ENCODE data around the gene CNTNAP2. TPM values are rescaled to one million over a fixed set of nuclear protein-coding genes. Genes with fewer than 3 reads are reported as not detected.

The CNTNAP2 gene
- total RNA-seq, 2 donors from 2014 or later: 171 to 228 TPM

DNA sequence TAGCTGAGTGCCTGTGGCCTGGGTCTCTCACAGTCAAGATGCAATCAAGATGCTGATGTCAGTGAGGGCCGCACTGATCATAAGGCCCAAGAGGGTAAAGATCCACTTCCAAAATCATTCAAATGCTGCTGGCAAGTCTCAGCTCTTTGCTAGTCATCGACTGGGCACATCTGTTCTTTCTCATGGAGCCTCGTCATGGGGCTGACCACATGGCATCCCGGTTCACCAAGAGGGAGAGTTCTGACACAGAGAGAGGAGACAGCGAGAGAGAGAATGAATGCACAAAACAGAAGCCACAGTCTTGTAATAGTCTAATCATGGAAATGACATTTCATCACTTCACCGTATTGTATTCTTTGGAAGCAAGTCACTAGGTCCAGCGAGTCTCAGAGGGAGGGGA lies 1406.5 kb downstream of the CNTNAP2 start:
- Mint-ChIP-seq H3K9me3 (no peaks in the 10 kb centered on the region), H3K27ac (no peak overlapping the region), H3K36me3 (ENCODE audit: low read depth) (no peaks in the 10 kb centered on the region), H3K27me3 (ENCODE audit: insufficient read depth) (no peaks in the 10 kb centered on the region), H3K4me1 (no peaks in the 10 kb centered on the region), H3K4me3 (no peak overlapping the region)
- TF ChIP-seq, protein P1, sequence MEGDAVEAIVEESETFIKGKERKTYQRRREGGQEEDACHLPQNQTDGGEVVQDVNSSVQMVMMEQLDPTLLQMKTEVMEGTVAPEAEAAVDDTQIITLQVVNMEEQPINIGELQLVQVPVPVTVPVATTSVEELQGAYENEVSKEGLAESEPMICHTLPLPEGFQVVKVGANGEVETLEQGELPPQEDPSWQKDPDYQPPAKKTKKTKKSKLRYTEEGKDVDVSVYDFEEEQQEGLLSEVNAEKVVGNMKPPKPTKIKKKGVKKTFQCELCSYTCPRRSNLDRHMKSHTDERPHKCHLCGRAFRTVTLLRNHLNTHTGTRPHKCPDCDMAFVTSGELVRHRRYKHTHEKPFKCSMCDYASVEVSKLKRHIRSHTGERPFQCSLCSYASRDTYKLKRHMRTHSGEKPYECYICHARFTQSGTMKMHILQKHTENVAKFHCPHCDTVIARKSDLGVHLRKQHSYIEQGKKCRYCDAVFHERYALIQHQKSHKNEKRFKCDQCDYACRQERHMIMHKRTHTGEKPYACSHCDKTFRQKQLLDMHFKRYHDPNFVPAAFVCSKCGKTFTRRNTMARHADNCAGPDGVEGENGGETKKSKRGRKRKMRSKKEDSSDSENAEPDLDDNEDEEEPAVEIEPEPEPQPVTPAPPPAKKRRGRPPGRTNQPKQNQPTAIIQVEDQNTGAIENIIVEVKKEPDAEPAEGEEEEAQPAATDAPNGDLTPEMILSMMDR (conservative IDR thresholded peaks at IDR 0.05): no peak
- 92 to 94% methylated on average over 7 of the region's 7 CpGs for WGBS, 2 experiments (ENCODE audit: insufficient coverage in 1 of 2, insufficient read length in 1 of 2)
- Histone ChIP-seq H3K36me3 (ENCODE audit: control insufficient read depth, insufficient read depth, low read length) (no peaks in the 10 kb centered on the region), H3K27ac (ENCODE audit: low read depth, low read length) (no peak overlapping the region), H3K9me3 (ENCODE audit: control insufficient read depth, low read length) (no peaks in the 10 kb centered on the region), H3K4me1 (ENCODE audit: control insufficient read depth, insufficient read depth, low read length) (no peaks in the 10 kb centered on the region), H3K27me3 (ENCODE audit: control insufficient read depth, insufficient read depth, low read length, poor library complexity, severe bottlenecking) (no peaks in the 10 kb centered on the region), H3K9ac (ENCODE audit: extremely low read depth, low read length, poor library complexity, severe bottlenecking) (no peak overlapping the region), H3K4me3 (ENCODE audit: low read length) (no peak overlapping the region)
- no peak for DNase-seq

DNA sequence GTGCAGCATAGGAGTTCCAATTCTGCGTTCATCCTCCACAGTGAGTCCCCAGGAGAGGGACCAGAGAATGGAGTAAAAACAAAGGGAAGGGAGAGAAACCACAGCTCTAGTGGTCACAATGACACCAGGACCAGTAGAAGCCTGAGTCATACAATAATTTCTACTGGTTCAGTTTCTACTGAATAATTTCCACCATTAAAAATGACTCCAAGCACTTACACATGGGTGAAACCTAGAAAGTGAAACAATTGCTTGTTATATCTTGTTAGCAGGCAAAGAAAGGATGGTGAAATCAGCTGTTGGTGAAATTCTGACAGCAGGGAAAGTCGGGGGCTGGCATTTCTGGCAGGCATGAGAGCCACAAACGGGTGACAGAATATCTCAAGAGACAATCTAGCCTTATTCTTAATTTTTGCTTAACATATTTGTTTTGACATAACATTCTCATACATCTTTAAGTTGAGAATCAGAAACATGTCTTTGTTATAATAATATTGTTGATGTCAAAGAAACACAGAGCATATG lies 1408.2 kb downstream of the CNTNAP2 start:
- no peak overlapping the region for H3K4me3 ChIP-seq (ENCODE audit: low read length)
- Mint-ChIP-seq H3K4me3 (no peak overlapping the region), H3K36me3 (ENCODE audit: low read depth) (no peaks in the 10 kb centered on the region), H3K9me3 (no peaks in the 10 kb centered on the region), H3K27ac (no peak overlapping the region), H3K4me1 (no peaks in the 10 kb centered on the region), H3K27me3 (ENCODE audit: insufficient read depth) (no peaks in the 10 kb centered on the region)
- no peaks in the 10 kb centered on the region for H3K27me3 ChIP-seq (ENCODE audit: control insufficient read depth, insufficient read depth, low read length, poor library complexity, severe bottlenecking)
- 78 to 90% methylated on average over 1 to 3 of the region's 3 CpGs for WGBS, 2 experiments (ENCODE audit: insufficient coverage in 1 of 2, insufficient read length in 1 of 2)
- no peak overlapping the region for H3K27ac ChIP-seq (ENCODE audit: low read depth, low read length)
- no peak for DNase-seq
- no peaks in the 10 kb centered on the region for H3K36me3 ChIP-seq (ENCODE audit: control insufficient read depth, insufficient read depth, low read length)
- TF ChIP-seq, protein P1 (conservative IDR thresholded peaks at IDR 0.05): no peak
- no peaks in the 10 kb centered on the region for H3K4me1 ChIP-seq (ENCODE audit: control insufficient read depth, insufficient read depth, low read length)
- no peak overlapping the region for H3K9ac ChIP-seq (ENCODE audit: extremely low read depth, low read length, poor library complexity, severe bottlenecking)
- H3K9me3 ChIP-seq (ENCODE audit: control insufficient read depth, low read length): no peaks in the 10 kb centered on the region

DNA sequence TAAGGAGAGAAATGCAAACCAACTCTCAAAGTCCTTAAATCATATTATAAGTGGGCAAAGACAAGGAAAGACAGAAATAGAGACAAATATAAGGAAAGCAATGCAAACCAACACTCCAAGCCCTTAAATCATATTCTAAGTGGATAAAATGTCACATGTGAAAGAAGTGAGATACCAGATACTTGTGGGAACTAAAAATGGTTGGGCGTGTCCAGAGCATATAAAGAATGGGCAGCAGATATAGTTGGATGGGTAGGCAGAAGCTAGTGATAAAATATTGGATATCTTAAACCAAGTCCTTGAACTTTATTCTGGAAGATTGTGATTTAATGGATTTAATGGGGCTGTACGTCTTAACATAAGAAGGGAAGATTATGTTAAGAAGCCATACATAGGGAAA lies 1408.7 kb downstream of the CNTNAP2 start:
- no peak for DNase-seq
- H3K27me3 Mint-ChIP-seq (ENCODE audit: insufficient read depth): no peaks in the 10 kb centered on the region
- no peaks in the 10 kb centered on the region for H3K9me3 Mint-ChIP-seq
- Histone ChIP-seq H3K9ac (ENCODE audit: extremely low read depth, low read length, poor library complexity, severe bottlenecking) (no peak overlapping the region), H3K4me3 (ENCODE audit: low read length) (no peak overlapping the region), H3K27me3 (ENCODE audit: control insufficient read depth, insufficient read depth, low read length, poor library complexity, severe bottlenecking) (no peaks in the 10 kb centered on the region), H3K36me3 (ENCODE audit: control insufficient read depth, insufficient read depth, low read length) (no peaks in the 10 kb centered on the region), H3K4me1 (ENCODE audit: control insufficient read depth, insufficient read depth, low read length) (no peaks in the 10 kb centered on the region), H3K9me3 (ENCODE audit: control insufficient read depth, low read length) (no peaks in the 10 kb centered on the region), H3K27ac (ENCODE audit: low read depth, low read length) (no peak overlapping the region)
- H3K27ac Mint-ChIP-seq: no peak overlapping the region
- 92 to 96% methylated on average over 1 to 2 of the region's 2 CpGs for WGBS, 2 experiments (ENCODE audit: insufficient coverage in 1 of 2, insufficient read length in 1 of 2)
- H3K4me1 Mint-ChIP-seq: no peaks in the 10 kb centered on the region
- TF ChIP-seq, protein P1 (conservative IDR thresholded peaks at IDR 0.05): no peak
- H3K4me3 Mint-ChIP-seq: no peak overlapping the region
- H3K36me3 Mint-ChIP-seq (ENCODE audit: low read depth): no peaks in the 10 kb centered on the region
